IMR-90 (cell line): ENCODE data around the gene EMCN. TPM values are rescaled to one million over a fixed set of nuclear protein-coding genes. Genes with fewer than 3 reads are reported as not detected.
A peak's percentile ranks its signal among the peaks of the same experiment; 100 is the strongest.

Source experiments
- ATAC-seq: fragments of 200-7000 bp; cut with Tn5 transposase; 2 replicates; pipeline ENCODE4 v1.9.1; 2020; ENCODE audit warnings: low read depth, mild to moderate bottlenecking, moderate library complexity
- BruUV-seq: library from RNA; stranded (reverse); fragments of 400-500 nt; replicated peaks from 2 replicates; lab custom pipeline; 2021; lab: Mats Ljungman, UMichigan
- CTCF ChIA-PET: fragments of 300-600 bp; formaldehyde crosslinking; extraction: SDS; loops from one replicate; lab custom pipeline; 2021; ENCODE audit warnings: antibody characterized with exemption; lab: Yijun Ruan, JAX
- POLR2A ChIA-PET: fragments of 300-600 bp; sonication (Branson Sonifier 250); formaldehyde crosslinking; loops from one replicate; lab custom pipeline; 2022; ENCODE audit warnings: antibody characterized with exemption; ENCODE audit not compliant: unreplicated experiment; lab: Charles Lee
- DNase-seq: peaks from one replicate; pipeline ENCODE4 v3.0.0; 2013
- H2AFZ ChIP-seq: replicated peaks from 2 replicates; pipeline ENCODE3; 2013; ENCODE audit warnings: low read length, mild to moderate bottlenecking; ENCODE audit not compliant: poor library complexity
- H2AK5ac ChIP-seq: 2 replicates; pipeline ENCODE4 v1.6.1; 2013; ENCODE audit warnings: low read depth, low read length, inconsistent platforms
- H2AK9ac ChIP-seq: replicated peaks from 2 replicates; pipeline ENCODE3; 2013; ENCODE audit warnings: mild to moderate bottlenecking, low read depth, low read length, moderate library complexity; ENCODE audit not compliant: poor library complexity
- H2BK120ac ChIP-seq: 2 replicates; pipeline ENCODE4 v1.6.1; 2013; ENCODE audit warnings: low read depth, low read length, inconsistent platforms
- H2BK15ac ChIP-seq: 3 replicates; pipeline ENCODE4 v1.6.1; 2013; ENCODE audit warnings: low read depth, low read length, inconsistent platforms
- H2BK20ac ChIP-seq: 2 replicates; pipeline ENCODE4 v1.6.1; 2013; ENCODE audit warnings: low read depth, mild to moderate bottlenecking, inconsistent platforms, low read length, moderate library complexity
- H2BK5ac ChIP-seq: 2 replicates; pipeline ENCODE4 v1.6.1; 2013; ENCODE audit warnings: mild to moderate bottlenecking, low read depth, low read length, inconsistent platforms; ENCODE audit not compliant: poor library complexity, severe bottlenecking
- H3K14ac ChIP-seq: replicated peaks from 2 replicates; pipeline ENCODE4 v1.6.1; 2013; ENCODE audit warnings: low read depth, low read length, inconsistent platforms
- H3K18ac ChIP-seq: 2 replicates; pipeline ENCODE4 v1.6.1; 2013; ENCODE audit warnings: low read depth, low read length, control low read depth
- H3K23ac ChIP-seq: 2 replicates; pipeline ENCODE4 v1.6.1; 2013; ENCODE audit warnings: low read depth, low read length, inconsistent platforms
- H3K27ac ChIP-seq: 2 replicates; pipeline ENCODE4 v1.5.1; 2013; ENCODE audit warnings: mild to moderate bottlenecking, control low read depth, low read length; ENCODE audit not compliant: insufficient read depth
- H3K27me3 ChIP-seq: 2 replicates; pipeline ENCODE4 v1.6.1; 2013; ENCODE audit warnings: low read length; ENCODE audit not compliant: control insufficient read depth, insufficient read depth
- H3K36me3 ChIP-seq: 2 replicates; pipeline ENCODE4 v1.6.1; 2013; ENCODE audit warnings: low read length, mixed read lengths; ENCODE audit not compliant: control insufficient read depth, insufficient read depth
- H3K4ac ChIP-seq: 2 replicates; pipeline ENCODE4 v1.6.1; 2013; ENCODE audit warnings: low read depth, low read length, inconsistent platforms
- H3K4me1 ChIP-seq: 2 replicates; pipeline ENCODE4 v1.6.1; 2013; ENCODE audit warnings: low read length, mixed read lengths; ENCODE audit not compliant: control insufficient read depth, insufficient read depth
- H3K4me2 ChIP-seq: 2 replicates; pipeline ENCODE4 v1.6.1; 2013; ENCODE audit warnings: low read depth, mild to moderate bottlenecking, control low read depth, low read length, moderate library complexity
- H3K4me3 ChIP-seq: 2 replicates; pipeline ENCODE4 v1.5.1; 2013; ENCODE audit warnings: low read depth, mild to moderate bottlenecking, control low read depth, low read length, moderate library complexity; ENCODE audit not compliant: insufficient read depth
- H3K56ac ChIP-seq: 2 replicates; pipeline ENCODE4 v1.6.1; 2013; ENCODE audit warnings: low read length, inconsistent platforms; ENCODE audit not compliant: insufficient read depth; ENCODE audit errors: extremely low read depth
- H3K79me1 ChIP-seq, 2 experiments: 2 replicates each; pipeline ENCODE4 v1.6.1; 2013; ENCODE audit warnings: low read length in 2 of 2, inconsistent platforms in 1 of 2, low read depth in 1 of 2
- H3K9ac ChIP-seq: 2 replicates; pipeline ENCODE4 v1.6.1; 2013; ENCODE audit warnings: low read depth, low read length, control low read depth
- H3K9me1 ChIP-seq: 2 replicates; pipeline ENCODE4 v1.6.1; 2013; ENCODE audit warnings: low read length, inconsistent platforms; ENCODE audit not compliant: insufficient read depth
- H3K9me3 ChIP-seq: 2 replicates; pipeline ENCODE4 v1.6.1; 2013; ENCODE audit warnings: low read length; ENCODE audit not compliant: control insufficient read depth, insufficient read depth
- H4K20me1 ChIP-seq: 2 replicates; pipeline ENCODE4 v1.6.1; 2013; ENCODE audit warnings: low read length, inconsistent platforms; ENCODE audit not compliant: insufficient read depth
- H4K5ac ChIP-seq: 2 replicates; pipeline ENCODE4 v1.6.1; 2013; ENCODE audit warnings: mild to moderate bottlenecking, low read depth, low read length, control low read depth
- H4K8ac ChIP-seq, 2 experiments: 2 replicates each; pipeline ENCODE4 v1.6.1; 2013; ENCODE audit warnings: low read depth in 2 of 2, low read length in 2 of 2, control low read depth in 1 of 2, inconsistent platforms in 1 of 2
- H4K91ac ChIP-seq: 2 replicates; pipeline ENCODE4 v1.6.1; 2013; ENCODE audit warnings: low read depth, low read length, inconsistent platforms; ENCODE audit not compliant: insufficient read depth
- CEBPB ChIP-seq: IDR thresholded peaks from 2 replicates; pipeline ENCODE4 v1.6.1; 2012; ENCODE audit warnings: low read depth, low read length, improper control_type of control experiment
- RFX5 ChIP-seq: IDR thresholded peaks from 2 replicates; pipeline ENCODE4 v1.8.0; 2012; ENCODE audit warnings: low read depth, mild to moderate bottlenecking, low read length, moderate library complexity
- dilution Hi-C: fragments of 300-500 bp; cut with HindIII; formaldehyde crosslinking; loops from one replicate; pipeline ENCODE4 v1.14.3; 2018; ENCODE audit warnings: low sequenced_read_pairs; ENCODE audit not compliant: unreplicated experiment
- in situ Hi-C: fragments of 300-500 bp; cut with MboI; formaldehyde crosslinking; loops from 3 replicates; pipeline ENCODE4 v1.14.3; 2019; ENCODE audit warnings: low sequenced_read_pairs, inconsistent platforms, mixed read lengths
- intact Hi-C: fragments of 100-400 bp; cut with micrococcal nuclease; formaldehyde crosslinking; loops from 2 replicates; pipeline ENCODE4 v1.10.0; 2022
- polyA plus RNA-seq, 3 experiments: library from polyadenylated mRNA; depleted of rRNA; stranded (reverse); fragments of >200 nt; gene quantifications; 2 replicates each; pipeline ENCODE4 v1.2.3, GENCODE V29; 2012; ENCODE audit warnings: low replicate concordance in 1 of 3
- total RNA-seq: library from RNA; depleted of rRNA; stranded (reverse); fragments of >200 nt; gene quantifications from 2 replicates; pipeline ENCODE4 v1.2.3, GENCODE V29; 2012
- TF ChIP-seq, protein P1 (sequence below): fragments of 150-350 bp; IDR thresholded peaks from 2 replicates; pipeline ENCODE4 v1.6.1; 2017; ENCODE audit warnings: mild to moderate bottlenecking, antibody characterized with exemption, low read length, low read depth

Gene EMCN
- total and polyA plus RNA-seq, 2 of the 4 experiments (the other 2 are of a cell fraction), result not detected

- Histone ChIP-seq H3K4me3 (no peak overlapping the region), H2AFZ (no peak overlapping the region), H3K4ac (no peak overlapping the region), H4K91ac (no peak overlapping the region), H3K9ac (no peak overlapping the region), H2BK5ac (no peak overlapping the region), H3K56ac (no peak overlapping the region), H2BK20ac (no peak overlapping the region), H4K20me1 (no peaks in the 10 kb centered on the region), H3K14ac (no peak overlapping the region), H2AK5ac (no peak overlapping the region), H4K5ac (no peak overlapping the region), H3K27me3 (no peaks in the 10 kb centered on the region), H3K9me3 (peaks cover 4% of the 10 kb centered on the region), H2BK120ac (no peak overlapping the region), H3K4me2 (no peak overlapping the region; the same call in 1 of the 2 replicates), H3K27ac (no peak overlapping the region), H4K8ac (no peak overlapping the region), H3K18ac (no peak overlapping the region), H3K4me1 (no peaks in the 10 kb centered on the region), H2AK9ac (no peak overlapping the region), H3K36me3 (no peaks in the 10 kb centered on the region), H3K79me1 (no peaks in the 10 kb centered on the region), H3K9me1 (no peaks in the 10 kb centered on the region), H3K23ac (no peak overlapping the region), H2BK15ac (no peak overlapping the region)
- POLR2A ChIA-PET, result no interaction called here
- BruUV-seq, result no TSS peak
- intact Hi-C loops, result loop anchor here (10.0 kb wide), 1 partner anchor 499 kb away; no protein-coding TSS in a partner anchor
- no peak for TF ChIP-seq RFX5
- TF ChIP-seq, protein P1, sequence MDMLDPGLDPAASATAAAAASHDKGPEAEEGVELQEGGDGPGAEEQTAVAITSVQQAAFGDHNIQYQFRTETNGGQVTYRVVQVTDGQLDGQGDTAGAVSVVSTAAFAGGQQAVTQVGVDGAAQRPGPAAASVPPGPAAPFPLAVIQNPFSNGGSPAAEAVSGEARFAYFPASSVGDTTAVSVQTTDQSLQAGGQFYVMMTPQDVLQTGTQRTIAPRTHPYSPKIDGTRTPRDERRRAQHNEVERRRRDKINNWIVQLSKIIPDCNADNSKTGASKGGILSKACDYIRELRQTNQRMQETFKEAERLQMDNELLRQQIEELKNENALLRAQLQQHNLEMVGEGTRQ, result no peak
- TF ChIP-seq CEBPB, result peak; percentile 6; the same call in 1 of the 2 replicates
- CTCF ChIA-PET, result no interaction called here
- in situ Hi-C loops, result no loop called here
- DNase-seq (peak; percentile 35), ATAC-seq (peak; percentile 77)
- dilution Hi-C loops, result no loop called here
These were observed 23.7 kb downstream of the EMCN start for GRCh38 chr4:100494166-100494565.
